GM13977 (cell line): ENCODE data around the gene LEF1.

Experiments used
- DNase-seq: peaks from one replicate; pipeline ENCODE4 v3.0.0; 2012; ENCODE audit warnings: low spot score
- CTCF ChIP-seq: IDR thresholded peaks from 2 replicates; pipeline ENCODE4 v1.5.1; 2012; ENCODE audit warnings: mild to moderate bottlenecking, control low read depth; ENCODE audit not compliant: insufficient read depth; ENCODE audit errors: extremely low read depth, missing control alignments
- in situ Hi-C: fragments of 300-500 bp; cut with MboI; formaldehyde crosslinking; loops from one replicate; pipeline ENCODE4 v1.12.0; 2022; ENCODE audit warnings: low sequenced_read_pairs, low pct_unique_long_range_greater_than_20kb, mixed read lengths, inconsistent platforms; ENCODE audit not compliant: unreplicated experiment

Gene LEF1

GRCh38 chr4:108118505-108118904 is 50.2 kb downstream of the LEF1 start:
- DNase-seq: peak; percentile 57
- TF ChIP-seq CTCF: no peak
- in situ Hi-C loops: no loop called here

- in situ Hi-C loops: no loop called here
- DNase-seq: no peak
- TF ChIP-seq CTCF: no peak
Observed at GRCh38 chr4:108117418-108118182, 51.1 kb downstream of the LEF1 start.

- no peak for TF ChIP-seq CTCF
- no peak for DNase-seq
- in situ Hi-C loops: no loop called here
Observed at GRCh38 chr4:108116423-108117168, 52.1 kb downstream of the LEF1 start.

- in situ Hi-C loops: no loop called here
- no peak for TF ChIP-seq CTCF
- no peak for DNase-seq
Observed at GRCh38 chr4:108115168-108115526, 53.6 kb downstream of the LEF1 start.

- no peak for DNase-seq
Observed at GRCh38 chr4:108114503-108114902, 54.2 kb downstream of the LEF1 start.

GRCh38 chr4:108113229-108113628 is 55.5 kb downstream of the LEF1 start:
- in situ Hi-C loops: no loop called here
- no peak for DNase-seq

More at GRCh38 chr4:108114503-108114902, 54.2 kb downstream of the LEF1 start:
- TF ChIP-seq CTCF: no peak
- in situ Hi-C loops: no loop called here

More at GRCh38 chr4:108113229-108113628, 55.5 kb downstream of the LEF1 start:
- TF ChIP-seq CTCF: no peak
